ENCODE data around the gene TRAFD1.

DNA sequence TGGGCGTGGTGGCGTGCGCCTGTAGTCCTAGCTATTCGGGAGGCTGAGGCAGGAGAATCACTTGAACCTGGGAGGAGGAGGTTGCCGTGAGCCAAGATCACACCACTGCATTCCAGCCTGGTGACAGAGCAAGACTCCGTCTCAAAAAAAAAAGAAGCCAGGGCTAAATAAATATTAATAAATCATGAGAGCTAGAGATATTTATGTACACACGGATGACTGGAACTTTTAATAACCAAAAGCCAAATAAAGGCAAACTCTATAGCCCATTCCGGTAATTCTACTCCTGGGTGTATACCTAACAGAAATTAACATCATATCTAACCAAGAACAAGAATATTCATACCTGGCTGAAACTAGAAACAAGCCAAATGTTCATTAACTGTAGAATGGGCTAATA, 7.7 kb upstream of the TRAFD1 start:
- TF ChIP-seq, protein P1, sequence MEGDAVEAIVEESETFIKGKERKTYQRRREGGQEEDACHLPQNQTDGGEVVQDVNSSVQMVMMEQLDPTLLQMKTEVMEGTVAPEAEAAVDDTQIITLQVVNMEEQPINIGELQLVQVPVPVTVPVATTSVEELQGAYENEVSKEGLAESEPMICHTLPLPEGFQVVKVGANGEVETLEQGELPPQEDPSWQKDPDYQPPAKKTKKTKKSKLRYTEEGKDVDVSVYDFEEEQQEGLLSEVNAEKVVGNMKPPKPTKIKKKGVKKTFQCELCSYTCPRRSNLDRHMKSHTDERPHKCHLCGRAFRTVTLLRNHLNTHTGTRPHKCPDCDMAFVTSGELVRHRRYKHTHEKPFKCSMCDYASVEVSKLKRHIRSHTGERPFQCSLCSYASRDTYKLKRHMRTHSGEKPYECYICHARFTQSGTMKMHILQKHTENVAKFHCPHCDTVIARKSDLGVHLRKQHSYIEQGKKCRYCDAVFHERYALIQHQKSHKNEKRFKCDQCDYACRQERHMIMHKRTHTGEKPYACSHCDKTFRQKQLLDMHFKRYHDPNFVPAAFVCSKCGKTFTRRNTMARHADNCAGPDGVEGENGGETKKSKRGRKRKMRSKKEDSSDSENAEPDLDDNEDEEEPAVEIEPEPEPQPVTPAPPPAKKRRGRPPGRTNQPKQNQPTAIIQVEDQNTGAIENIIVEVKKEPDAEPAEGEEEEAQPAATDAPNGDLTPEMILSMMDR (IDR thresholded peaks at IDR 0.05): no peak
- no peak for TF ChIP-seq POLR2A (IDR thresholded peaks at IDR 0.05)

All from esophagus squamous epithelium (tissue), 4 donors.